Endodermal cell (in vitro differentiated cells): ENCODE measurements around the gene RPRD1A. TPM values are rescaled to one million over a fixed set of nuclear protein-coding genes. Genes with fewer than 3 reads are reported as not detected.

Source experiments
- DNase-seq: peaks from one replicate; pipeline ENCODE4 v3.0.0-alpha.2; 2017
- H3K27ac ChIP-seq: 2 replicates; pipeline ENCODE4 v1.5.1; 2013; ENCODE audit warnings: mild to moderate bottlenecking, low read depth, low read length, moderate library complexity
- H3K27me3 ChIP-seq: 2 replicates; pipeline ENCODE4 v1.6.1; 2013; ENCODE audit warnings: mild to moderate bottlenecking, low read length, moderate library complexity; ENCODE audit not compliant: insufficient read depth, control insufficient read depth, poor library complexity, severe bottlenecking
- H3K36me3 ChIP-seq: 2 replicates; pipeline ENCODE4 v1.7.0; 2013; ENCODE audit warnings: mild to moderate bottlenecking, low read length, moderate library complexity; ENCODE audit not compliant: control insufficient read depth, insufficient read depth
- H3K4me1 ChIP-seq: one replicate; pipeline ENCODE4 v1.7.0; 2013; ENCODE audit warnings: low read length; ENCODE audit not compliant: control insufficient read depth, insufficient read depth
- H3K4me3 ChIP-seq: 2 replicates; pipeline ENCODE4 v1.5.1; 2013; ENCODE audit warnings: mild to moderate bottlenecking, low read length, moderate library complexity
- H3K9ac ChIP-seq: 2 replicates; pipeline ENCODE4 v1.6.1; 2013; ENCODE audit warnings: mild to moderate bottlenecking, low read length, moderate library complexity; ENCODE audit not compliant: poor library complexity, severe bottlenecking; ENCODE audit errors: extremely low read depth
- H3K9me3 ChIP-seq: 2 replicates; pipeline ENCODE4 v1.6.1; 2013; ENCODE audit warnings: mild to moderate bottlenecking, low read length, moderate library complexity; ENCODE audit not compliant: control insufficient read depth
- H3K27ac Mint-ChIP-seq: 2 replicates; pipeline ENCODE4 v1.8.0; 2020; ENCODE audit warnings: mixed read lengths
- H3K27me3 Mint-ChIP-seq: 2 replicates; pipeline ENCODE4 v1.8.0; 2021; ENCODE audit warnings: mild to moderate bottlenecking, mixed read lengths; ENCODE audit not compliant: insufficient read depth
- H3K36me3 Mint-ChIP-seq: 2 replicates; pipeline ENCODE4 v1.8.0; 2020; ENCODE audit warnings: low read depth, mixed read lengths
- H3K4me1 Mint-ChIP-seq: 2 replicates; pipeline ENCODE4 v1.8.0; 2020; ENCODE audit warnings: mixed read lengths
- H3K4me3 Mint-ChIP-seq: 2 replicates; pipeline ENCODE4 v1.8.0; 2020; ENCODE audit warnings: mild to moderate bottlenecking, moderate library complexity, mixed read lengths
- H3K9me3 Mint-ChIP-seq: 2 replicates; pipeline ENCODE4 v1.8.0; 2020; ENCODE audit warnings: mild to moderate bottlenecking, mixed read lengths
- WGBS, 2 experiments: methylation state at CpG; one replicate each; pipeline versions ENCODE4 v1.1.5 to v1.1.7; 2013; ENCODE audit warnings: missing lambda C conversion rate in 2 of 2, mixed read lengths in 1 of 2; ENCODE audit not compliant: insufficient coverage in 1 of 2, insufficient read length in 1 of 2; 5-methylcytosine and 5-hydroxymethylcytosine counted together
- total RNA-seq, 2 donors: library from RNA; stranded (reverse); fragmentation: NEBNext Ultra II Directional in 1 of 2; extraction: Animal tissue kit (Norgen Biotek cat#: 25700) in 1 of 2; gene quantifications; 2 replicates in 1 of 2; 3 replicates in 1 of 2; pipeline ENCODE4 v1.2.1, GENCODE V29; 2021
- TF ChIP-seq, protein P1 (sequence below): fragments of 200-600 bp; sonication (generic); conservative IDR thresholded peaks from 2 replicates; pipeline ENCODE4 v1.5.0; 2021; ENCODE audit warnings: antibody characterized with exemption, mild to moderate bottlenecking

RPRD1A gene
- total RNA-seq, 2 donors from 2014 or later: 90.5 to 97.7 TPM

DNA sequence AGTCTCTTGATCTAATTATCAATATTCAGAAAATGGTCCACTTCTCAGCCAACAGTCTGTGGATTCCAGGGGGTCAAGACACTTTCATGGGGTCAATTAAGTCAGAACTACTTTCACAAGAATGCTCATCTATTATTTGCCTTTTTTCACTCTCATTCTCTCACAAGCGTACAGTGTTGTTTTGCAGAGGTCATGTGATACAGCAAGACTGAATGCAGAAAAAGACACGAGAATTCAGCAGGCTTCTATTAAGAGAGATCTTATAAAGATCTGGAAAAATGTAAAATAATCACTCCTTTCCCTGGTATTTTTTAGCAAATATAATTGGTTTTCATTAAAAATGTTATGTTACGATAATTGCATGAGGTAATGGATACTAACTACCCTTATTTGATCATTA is 8.7 kb downstream of the RPRD1A start:
- Histone ChIP-seq H3K9ac (no peak overlapping the region), H3K27me3 (no peaks in the 10 kb centered on the region), H3K4me1 (no peaks in the 10 kb centered on the region), H3K36me3 (peaks cover 4% of the 10 kb centered on the region), H3K4me3 (no peak overlapping the region), H3K9me3 (no peaks in the 10 kb centered on the region), H3K27ac (no peak overlapping the region)
- Mint-ChIP-seq H3K4me1 (no peaks in the 10 kb centered on the region), H3K27me3 (no peaks in the 10 kb centered on the region), H3K27ac (peak overlapping the region; percentile 46), H3K9me3 (no peaks in the 10 kb centered on the region), H3K4me3 (no peak overlapping the region), H3K36me3 (peaks cover 8% of the 10 kb centered on the region)
- TF ChIP-seq, protein P1, sequence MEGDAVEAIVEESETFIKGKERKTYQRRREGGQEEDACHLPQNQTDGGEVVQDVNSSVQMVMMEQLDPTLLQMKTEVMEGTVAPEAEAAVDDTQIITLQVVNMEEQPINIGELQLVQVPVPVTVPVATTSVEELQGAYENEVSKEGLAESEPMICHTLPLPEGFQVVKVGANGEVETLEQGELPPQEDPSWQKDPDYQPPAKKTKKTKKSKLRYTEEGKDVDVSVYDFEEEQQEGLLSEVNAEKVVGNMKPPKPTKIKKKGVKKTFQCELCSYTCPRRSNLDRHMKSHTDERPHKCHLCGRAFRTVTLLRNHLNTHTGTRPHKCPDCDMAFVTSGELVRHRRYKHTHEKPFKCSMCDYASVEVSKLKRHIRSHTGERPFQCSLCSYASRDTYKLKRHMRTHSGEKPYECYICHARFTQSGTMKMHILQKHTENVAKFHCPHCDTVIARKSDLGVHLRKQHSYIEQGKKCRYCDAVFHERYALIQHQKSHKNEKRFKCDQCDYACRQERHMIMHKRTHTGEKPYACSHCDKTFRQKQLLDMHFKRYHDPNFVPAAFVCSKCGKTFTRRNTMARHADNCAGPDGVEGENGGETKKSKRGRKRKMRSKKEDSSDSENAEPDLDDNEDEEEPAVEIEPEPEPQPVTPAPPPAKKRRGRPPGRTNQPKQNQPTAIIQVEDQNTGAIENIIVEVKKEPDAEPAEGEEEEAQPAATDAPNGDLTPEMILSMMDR: no peak
- 96% methylated on average over 2 of the region's 3 CpGs; no CpG with 5 or more reads in 1 of the 2 experiments for WGBS, 2 experiments
- no peak for DNase-seq

DNA sequence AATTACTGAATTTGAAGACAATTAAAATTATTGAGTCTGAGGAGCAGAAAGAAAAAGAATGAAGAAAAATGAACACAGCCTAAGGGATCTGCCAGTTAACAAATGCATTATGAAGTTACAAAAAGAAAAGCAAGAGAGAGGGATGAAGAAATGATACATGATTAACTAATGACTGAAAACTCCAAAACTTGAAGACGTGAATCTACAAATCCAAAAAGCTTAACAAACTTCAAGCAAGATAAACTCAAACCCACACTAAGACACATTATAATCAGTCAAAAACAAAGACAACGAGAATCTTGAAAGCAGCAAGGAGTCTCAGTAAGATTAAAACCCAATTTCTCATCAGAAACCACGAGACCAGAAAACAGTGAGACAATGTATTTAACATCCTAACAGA is 15.6 kb downstream of the RPRD1A start:
- peaks cover 41% of the 10 kb centered on the region for H3K9me3 ChIP-seq

DNA sequence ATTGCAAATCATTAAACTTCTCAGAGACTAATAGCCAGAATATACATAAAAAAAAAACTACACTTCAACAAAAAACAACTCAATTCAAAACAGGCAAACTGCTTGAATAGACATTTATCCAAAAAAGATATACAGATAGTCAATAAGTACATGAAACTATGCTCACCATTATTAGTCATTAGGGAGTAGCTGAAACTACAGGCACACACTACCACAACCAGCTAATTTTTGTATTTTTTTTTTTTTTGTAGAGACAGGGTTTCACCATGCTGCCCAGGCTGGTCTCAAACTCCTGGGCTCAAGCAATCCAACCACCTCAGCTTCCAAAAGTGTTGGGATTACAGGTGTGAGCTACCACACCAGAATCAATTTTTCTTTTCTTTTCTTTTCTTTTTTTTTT is 16.9 kb downstream of the RPRD1A start:
- DNase-seq: no peak
- Mint-ChIP-seq H3K36me3 (peaks cover 38% of the 10 kb centered on the region), H3K4me1 (peaks cover 4% of the 10 kb centered on the region), H3K4me3 (no peak overlapping the region), H3K9me3 (peaks cover 19% of the 10 kb centered on the region), H3K27ac (no peak overlapping the region), H3K27me3 (no peaks in the 10 kb centered on the region)
- no peak overlapping the region for H3K27ac ChIP-seq
- H3K36me3 ChIP-seq: peaks cover 18% of the 10 kb centered on the region
- TF ChIP-seq, protein P1: no peak
- H3K4me1 ChIP-seq: no peaks in the 10 kb centered on the region
- no peak overlapping the region for H3K4me3 ChIP-seq
- no peaks in the 10 kb centered on the region for H3K27me3 ChIP-seq
- no peak overlapping the region for H3K9ac ChIP-seq
- H3K9me3 ChIP-seq: peaks cover 41% of the 10 kb centered on the region

More for the DNA sequence above, 15.6 kb downstream of the RPRD1A start:
- no peak overlapping the region for H3K27ac ChIP-seq
- H3K4me3 ChIP-seq: no peak overlapping the region
- Mint-ChIP-seq H3K36me3 (peaks cover 36% of the 10 kb centered on the region), H3K4me3 (no peak overlapping the region), H3K4me1 (no peaks in the 10 kb centered on the region), H3K9me3 (peaks cover 17% of the 10 kb centered on the region), H3K27me3 (no peaks in the 10 kb centered on the region), H3K27ac (no peak overlapping the region)
- DNase-seq: no peak
- H3K9ac ChIP-seq: no peak overlapping the region
- TF ChIP-seq, protein P1: no peak
- H3K27me3 ChIP-seq: no peaks in the 10 kb centered on the region
- peaks cover 18% of the 10 kb centered on the region for H3K36me3 ChIP-seq
- WGBS, 2 experiments: 97% methylated on average over 3 of the region's 3 CpGs; no CpG with 5 or more reads in 1 of the 2 experiments
- no peaks in the 10 kb centered on the region for H3K4me1 ChIP-seq
